ENCODE measurements around the gene EPHA6. TPM values are rescaled to one million over a fixed set of nuclear protein-coding genes. Genes with fewer than 3 reads are reported as not detected.
A peak's percentile ranks its signal among the peaks of the same experiment; 100 is the strongest.

EPHA6 gene
- total and polyA plus RNA-seq, 8 donors, result 0.23 to 0.79 (median 0.41) TPM

DNA sequence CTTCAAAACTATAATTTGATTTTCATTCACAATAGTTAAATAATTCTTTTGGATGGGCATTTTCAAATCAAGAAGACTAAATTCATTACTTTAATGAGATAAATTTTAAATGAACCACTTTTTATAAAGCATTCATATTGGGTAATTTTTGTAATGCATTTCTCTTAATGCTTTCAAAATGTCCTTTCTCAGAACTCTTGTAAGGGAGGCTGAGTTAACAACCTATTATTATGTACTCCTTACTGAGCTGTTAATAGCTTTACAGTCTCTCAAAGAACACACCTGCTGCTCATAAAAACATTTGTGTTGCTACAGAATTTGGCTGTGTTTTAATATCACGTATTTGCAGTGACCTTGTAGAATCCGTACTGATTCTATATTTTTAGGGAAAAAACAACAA is 616.2 kb downstream of the EPHA6 start:
- Histone ChIP-seq H3K27ac (no peak overlapping the region), H3K4me3 (no peak overlapping the region), H3K36me3 (no peaks in the 10 kb centered on the region), H3K27me3 (no peaks in the 10 kb centered on the region), H3K4me1 (no peaks in the 10 kb centered on the region), H3K9me3 (peaks cover 0 to 4% of the 10 kb centered on the region in 2 donors)
- intact Hi-C loops (cut with DNase I), result no loop called here
- no peak for DNase-seq
- no peak for ATAC-seq
- TF ChIP-seq, protein P1, sequence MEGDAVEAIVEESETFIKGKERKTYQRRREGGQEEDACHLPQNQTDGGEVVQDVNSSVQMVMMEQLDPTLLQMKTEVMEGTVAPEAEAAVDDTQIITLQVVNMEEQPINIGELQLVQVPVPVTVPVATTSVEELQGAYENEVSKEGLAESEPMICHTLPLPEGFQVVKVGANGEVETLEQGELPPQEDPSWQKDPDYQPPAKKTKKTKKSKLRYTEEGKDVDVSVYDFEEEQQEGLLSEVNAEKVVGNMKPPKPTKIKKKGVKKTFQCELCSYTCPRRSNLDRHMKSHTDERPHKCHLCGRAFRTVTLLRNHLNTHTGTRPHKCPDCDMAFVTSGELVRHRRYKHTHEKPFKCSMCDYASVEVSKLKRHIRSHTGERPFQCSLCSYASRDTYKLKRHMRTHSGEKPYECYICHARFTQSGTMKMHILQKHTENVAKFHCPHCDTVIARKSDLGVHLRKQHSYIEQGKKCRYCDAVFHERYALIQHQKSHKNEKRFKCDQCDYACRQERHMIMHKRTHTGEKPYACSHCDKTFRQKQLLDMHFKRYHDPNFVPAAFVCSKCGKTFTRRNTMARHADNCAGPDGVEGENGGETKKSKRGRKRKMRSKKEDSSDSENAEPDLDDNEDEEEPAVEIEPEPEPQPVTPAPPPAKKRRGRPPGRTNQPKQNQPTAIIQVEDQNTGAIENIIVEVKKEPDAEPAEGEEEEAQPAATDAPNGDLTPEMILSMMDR (IDR thresholded peaks at IDR 0.05), result no peak

DNA sequence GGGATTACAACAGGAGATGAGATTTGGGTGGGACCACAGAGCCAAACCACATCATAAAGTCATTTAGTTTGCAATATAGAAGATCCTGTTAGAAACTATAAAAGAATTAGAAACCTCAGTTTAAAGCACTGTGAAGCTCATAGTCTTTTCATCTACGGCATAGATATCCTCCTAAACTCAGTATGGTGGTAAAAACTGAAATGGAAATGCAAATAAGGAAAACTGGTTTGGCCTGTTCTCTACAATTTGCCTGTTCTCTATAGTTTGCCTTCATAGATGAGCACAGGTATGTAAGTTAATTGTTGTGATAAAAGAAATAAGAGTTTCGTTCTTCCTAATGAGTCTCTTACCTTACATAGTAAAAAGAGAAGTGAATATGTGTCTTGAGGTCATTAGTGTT is 618.5 kb downstream of the EPHA6 start:
- TF ChIP-seq, protein P1 (IDR thresholded peaks at IDR 0.05), result no peak
- Histone ChIP-seq H3K27me3 (no peaks in the 10 kb centered on the region), H3K36me3 (no peaks in the 10 kb centered on the region), H3K4me1 (no peaks in the 10 kb centered on the region), H3K4me3 (no peak overlapping the region), H3K27ac (no peak overlapping the region), H3K9me3 (no peaks in the 10 kb centered on the region)
- no peak for DNase-seq
- intact Hi-C loops (cut with DNase I), result no loop called here
- ATAC-seq, result no peak

DNA sequence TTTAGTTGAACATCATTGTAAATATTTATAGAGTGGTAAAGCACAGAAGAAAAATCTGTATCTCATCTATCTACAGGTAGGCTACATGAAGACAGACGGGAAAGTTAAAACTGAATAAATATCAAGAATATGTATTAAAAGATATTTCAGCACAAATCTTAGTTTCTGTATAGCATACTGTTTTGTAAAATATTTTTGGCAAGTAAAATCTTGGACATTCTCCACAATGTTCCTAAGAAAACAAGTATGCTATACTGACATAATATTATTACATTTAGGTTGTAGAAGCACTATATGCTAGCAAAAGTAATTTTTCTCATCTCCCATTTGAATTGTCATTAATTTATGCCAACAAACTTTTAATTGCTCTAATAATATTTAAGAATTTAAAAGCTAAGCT is 623.7 kb downstream of the EPHA6 start:
- H3K27ac ChIP-seq, result no peak overlapping the region
- intact Hi-C loops (cut with DNase I), result no loop called here
- no peak overlapping the region for H3K4me3 ChIP-seq
- peak in 2 of 4 donors; percentile 13 to 24 for DNase-seq
- no peaks in the 10 kb centered on the region for H3K4me1 ChIP-seq
- ATAC-seq, result no peak
- TF ChIP-seq, protein P1 (IDR thresholded peaks at IDR 0.05), result no peak
- H3K9me3 ChIP-seq, result no peaks in the 10 kb centered on the region
- no peaks in the 10 kb centered on the region for H3K27me3 ChIP-seq
- H3K36me3 ChIP-seq, result no peaks in the 10 kb centered on the region

DNA sequence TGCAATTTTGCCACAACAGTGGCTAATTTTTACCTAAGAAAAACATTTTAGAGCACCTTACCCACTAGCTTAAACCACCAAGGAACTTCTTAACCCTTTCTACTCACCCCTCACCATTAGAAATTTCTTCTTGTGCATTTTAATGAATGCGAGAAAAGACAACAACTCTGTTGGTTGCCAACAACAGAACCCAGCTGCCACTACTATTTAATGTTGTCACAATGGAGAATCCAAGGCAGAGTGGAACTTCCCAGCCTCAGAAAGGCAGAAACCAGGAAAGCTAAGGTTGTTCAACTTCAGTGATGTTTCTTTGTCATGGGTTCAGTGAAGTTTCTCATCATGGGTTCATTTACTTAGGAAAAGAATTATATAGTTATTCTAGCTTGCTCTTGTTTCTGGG is 625.0 kb downstream of the EPHA6 start:
- no peaks in the 10 kb centered on the region for H3K36me3 ChIP-seq
- TF ChIP-seq, protein P1 (IDR thresholded peaks at IDR 0.05), result no peak
- H3K27me3 ChIP-seq, result no peaks in the 10 kb centered on the region
- intact Hi-C loops (cut with DNase I), result no loop called here
- DNase-seq (no peak), ATAC-seq (no peak)
- H3K27ac ChIP-seq, result no peak overlapping the region
- H3K9me3 ChIP-seq, result no peaks in the 10 kb centered on the region
- H3K4me1 ChIP-seq, result no peaks in the 10 kb centered on the region
- H3K4me3 ChIP-seq, result no peak overlapping the region

DNA sequence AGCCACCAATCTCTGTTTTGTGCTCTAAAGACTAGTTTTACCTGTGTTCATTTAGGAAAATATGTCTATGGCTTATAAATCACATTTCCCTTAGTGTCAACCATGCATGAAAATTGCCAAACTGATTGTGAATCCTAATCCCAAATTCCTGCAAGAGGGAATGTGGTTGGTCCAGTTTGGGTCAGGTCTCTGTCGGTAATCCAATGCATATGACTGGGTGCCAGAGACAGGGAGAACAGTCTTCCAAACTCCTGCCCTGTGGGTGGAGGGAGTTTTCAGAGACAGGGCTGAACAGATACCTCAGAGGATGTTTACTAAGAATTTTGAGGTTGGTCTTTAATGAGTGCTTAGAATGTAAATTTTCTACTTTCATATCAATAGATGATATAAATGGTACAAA is 649.6 kb downstream of the EPHA6 start:
- H3K4me3 ChIP-seq, result no peak overlapping the region
- TF ChIP-seq, protein P1 (IDR thresholded peaks at IDR 0.05), result no peak
- no peaks in the 10 kb centered on the region for H3K4me1 ChIP-seq
- intact Hi-C loops (cut with DNase I), result no loop called here
- H3K27me3 ChIP-seq, result no peaks in the 10 kb centered on the region
- DNase-seq (no peak), ATAC-seq (no peak)
- no peak overlapping the region for H3K27ac ChIP-seq
- no peaks in the 10 kb centered on the region for H3K9me3 ChIP-seq
- no peaks in the 10 kb centered on the region for H3K36me3 ChIP-seq
